GM23338 (cell line): Measurements from ENCODE around the gene RPL3. TPM values are rescaled to one million over a fixed set of nuclear protein-coding genes. Genes with fewer than 3 reads are reported as not detected.

Source experiments
- ATAC-seq: fragments of 200-7000 bp; cut with Tn5 transposase; 3 replicates; pipeline ENCODE4 v1.9.1; 2020
- DNase-seq: peaks from one replicate; pipeline ENCODE4 v3.0.0-alpha.2; 2015; ENCODE audit warnings: low spot score
- H2AFZ ChIP-seq: fragments of 200-600 bp; sonication (generic); 2 replicates; pipeline ENCODE4 v1.8.0; 2016; ENCODE audit warnings: antibody characterized with exemption, mild to moderate bottlenecking, moderate library complexity
- H3F3A ChIP-seq: fragments of 200-600 bp; sonication (generic); replicated peaks from 2 replicates; pipeline ENCODE4 v1.8.0; 2017; ENCODE audit warnings: antibody characterized with exemption, mixed run types, low read depth
- H3K27ac ChIP-seq: fragments of 200-600 bp; sonication (generic); 2 replicates; pipeline ENCODE4 v1.6.1; 2016; ENCODE audit warnings: low read depth
- H3K27me3 ChIP-seq: fragments of 200-600 bp; sonication (generic); 2 replicates; pipeline ENCODE4 v1.8.0; 2016; ENCODE audit warnings: mild to moderate bottlenecking, mixed run types, moderate library complexity; ENCODE audit not compliant: insufficient read depth
- H3K36me3 ChIP-seq: fragments of 200-600 bp; sonication (generic); 2 replicates; pipeline ENCODE4 v1.8.0; 2016; ENCODE audit warnings: mild to moderate bottlenecking; ENCODE audit not compliant: insufficient read depth
- H3K4me1 ChIP-seq: fragments of 200-600 bp; sonication (generic); 2 replicates; pipeline ENCODE4 v1.8.0; 2016; ENCODE audit warnings: mild to moderate bottlenecking, moderate library complexity; ENCODE audit not compliant: insufficient read depth
- H3K4me2 ChIP-seq: fragments of 200-600 bp; sonication (generic); 2 replicates; pipeline ENCODE4 v1.7.1; 2017; ENCODE audit warnings: mixed run types
- H3K4me3 ChIP-seq: fragments of 200-600 bp; sonication (generic); 2 replicates; pipeline ENCODE4 v1.6.1; 2016; ENCODE audit warnings: mixed run types
- H3K79me2 ChIP-seq: fragments of 200-600 bp; sonication (generic); replicated peaks from 2 replicates; pipeline ENCODE4 v1.8.0; 2017; ENCODE audit warnings: mild to moderate bottlenecking; ENCODE audit not compliant: insufficient read depth
- H3K9me2 ChIP-seq: fragments of 200-600 bp; sonication (generic); 2 replicates; pipeline ENCODE4 v1.8.0; 2017; ENCODE audit not compliant: insufficient read depth
- H4K20me1 ChIP-seq: fragments of 200-600 bp; sonication (generic); replicated peaks from 2 replicates; pipeline ENCODE4 v1.8.0; 2017; ENCODE audit warnings: mild to moderate bottlenecking; ENCODE audit not compliant: insufficient read depth
- H3K27ac Mint-ChIP-seq: 2 replicates; pipeline ENCODE4 v1.8.0; 2020; ENCODE audit warnings: inconsistent platforms, mild to moderate bottlenecking, moderate library complexity, mixed read lengths
- H3K27me3 Mint-ChIP-seq: 3 replicates; pipeline ENCODE4 v1.8.0; 2022; ENCODE audit warnings: low read depth, mild to moderate bottlenecking, moderate library complexity, mixed read lengths, inconsistent platforms; ENCODE audit not compliant: insufficient read depth, poor library complexity
- H3K36me3 Mint-ChIP-seq: 3 replicates; pipeline ENCODE4 v1.8.0; 2021; ENCODE audit warnings: low read depth, mild to moderate bottlenecking, inconsistent platforms, moderate library complexity, mixed read lengths
- H3K4me1 Mint-ChIP-seq: 3 replicates; pipeline ENCODE4 v1.8.0; 2020; ENCODE audit warnings: mild to moderate bottlenecking, inconsistent platforms, mixed read lengths
- H3K4me3 Mint-ChIP-seq: 3 replicates; pipeline ENCODE4 v1.8.0; 2021; ENCODE audit warnings: moderate library complexity, mild to moderate bottlenecking, inconsistent platforms, mixed read lengths
- H3K9me3 Mint-ChIP-seq: 3 replicates; pipeline ENCODE4 v1.8.0; 2020; ENCODE audit warnings: moderate library complexity, mild to moderate bottlenecking, inconsistent platforms, mixed read lengths
- CREB1 ChIP-seq: fragments of 250-450 bp; sonication (Bioruptor Pico); IDR thresholded peaks from 2 replicates; pipeline ENCODE4 v1.5.0; 2020; ENCODE audit warnings: low read depth, mild to moderate bottlenecking, moderate library complexity
- CTCF ChIP-seq, 2 experiments: fragments of 200-600 bp in 1 of 2; sonication (generic) in 1 of 2; conservative IDR thresholded peaks; 2 replicates each; pipeline versions ENCODE4 v1.5.1 to v1.6.1; 2016 to 2017; ENCODE audit warnings: antibody characterized with exemption in 2 of 2, low read depth in 2 of 2, mild to moderate bottlenecking in 2 of 2, moderate library complexity in 1 of 2
- ETS1 ChIP-seq: IDR thresholded peaks from 2 replicates; pipeline ENCODE4 v1.6.1; 2016; ENCODE audit warnings: antibody characterized with exemption
- EZH2 ChIP-seq: fragments of 200-600 bp; sonication (generic); IDR thresholded peaks from one replicate; pipeline ENCODE4 v1.8.0; 2017; ENCODE audit warnings: antibody characterized with exemption, mild to moderate bottlenecking, low read depth; ENCODE audit not compliant: unreplicated experiment
- EZH2phosphoT487 ChIP-seq: fragments of 200-600 bp; sonication (generic); IDR thresholded peaks from one replicate; pipeline ENCODE4 v1.8.1; 2018; ENCODE audit warnings: antibody characterized with exemption; ENCODE audit not compliant: unreplicated experiment
- JUNB ChIP-seq: IDR thresholded peaks from one replicate; pipeline ENCODE4 v1.6.1; 2016; ENCODE audit warnings: antibody characterized with exemption; ENCODE audit not compliant: unreplicated experiment
- NANOG ChIP-seq: IDR thresholded peaks from 2 replicates; pipeline ENCODE4 v1.6.1; 2016; ENCODE audit warnings: antibody characterized with exemption, borderline replicate concordance
- POLR2AphosphoS5 ChIP-seq: IDR thresholded peaks from 2 replicates; pipeline ENCODE4 v1.6.1; 2016; ENCODE audit warnings: antibody characterized with exemption, low read depth
- REST ChIP-seq: IDR thresholded peaks from one replicate; pipeline ENCODE4 v1.6.1; 2018; ENCODE audit warnings: antibody characterized with exemption; ENCODE audit not compliant: unreplicated experiment
- STAT1 ChIP-seq: IDR thresholded peaks from one replicate; pipeline ENCODE4 v1.6.1; 2016; ENCODE audit warnings: antibody characterized with exemption; ENCODE audit not compliant: unreplicated experiment
- ZNF114 ChIP-seq: fragments of 250-450 bp; sonication (Bioruptor Pico); IDR thresholded peaks from 2 replicates; pipeline ENCODE4 v1.5.0; 2020; ENCODE audit warnings: mild to moderate bottlenecking, moderate library complexity
- ZNF331 ChIP-seq: fragments of 250-450 bp; sonication (Bioruptor Pico); IDR thresholded peaks from 2 replicates; pipeline ENCODE4 v1.5.0; 2020; ENCODE audit warnings: low read depth, mild to moderate bottlenecking, moderate library complexity
- ZNF462 ChIP-seq: fragments of 250-450 bp; sonication (Bioruptor Pico); IDR thresholded peaks from 2 replicates; pipeline ENCODE4 v1.5.0; 2020; ENCODE audit warnings: mild to moderate bottlenecking, moderate library complexity
- polyA plus RNA-seq: library from polyadenylated mRNA; unstranded; fragments of >200 nt; fragmentation: Nextera tagmentation; extraction: Ambion mirVana; gene quantifications from 2 replicates; pipeline ENCODE4 v1.2.1, GENCODE V29; 2016
- total RNA-seq: library from RNA; depleted of rRNA; stranded (reverse); fragments of >200 nt; shearing (Covaris generic); gene quantifications from 2 replicates; pipeline ENCODE4 v1.2.3, GENCODE V29; 2014

The RPL3 gene
- total and polyA plus RNA-seq, 2 experiments from 2014 or later = 1,983 to 3,244 TPM

GRCh38 chr22:39355080-39355479 lies 35.7 kb upstream of the RPL3 start:
- Histone ChIP-seq H3K27me3 (peaks cover 5% of the 10 kb centered on the region), H3K27ac (no peak overlapping the region), H3K4me2 (no peak overlapping the region), H3K9me2 (no peaks in the 10 kb centered on the region), H3F3A (peaks cover 5% of the 10 kb centered on the region; the same call in 1 of the 2 replicates), H3K4me1 (peaks cover 19% of the 10 kb centered on the region), H3K79me2 (peaks cover 12% of the 10 kb centered on the region), H2AFZ (no peak overlapping the region), H3K4me3 (no peak overlapping the region), H3K36me3 (no peaks in the 10 kb centered on the region), H4K20me1 (no peaks in the 10 kb centered on the region; the same call in 1 of the 2 replicates)
- H3K4me1 Mint-ChIP-seq = peaks cover 29% of the 10 kb centered on the region
- no peak overlapping the region for H3K27ac Mint-ChIP-seq
- H3K9me3 Mint-ChIP-seq = no peaks in the 10 kb centered on the region; the same call in 2 of the 3 replicates
- ATAC-seq (no peak), DNase-seq (no peak)
- no peak for TF ChIP-seq JUNB
- no peak for TF ChIP-seq ETS1
- no peak for TF ChIP-seq NANOG
- TF ChIP-seq EZH2 = no peak
- no peak for TF ChIP-seq CTCF (conservative IDR thresholded peaks at IDR 0.05; ENCODE audit: low read depth in 2 of 2)
- no peak for TF ChIP-seq EZH2phosphoT487
- no peak for TF ChIP-seq REST
- TF ChIP-seq STAT1 = no peak
- TF ChIP-seq CREB1 (CRISPR knock-in tag) = no peak
- TF ChIP-seq ZNF331 (CRISPR knock-in tag) = no peak
- no peak for TF ChIP-seq ZNF462 (CRISPR knock-in tag)
- TF ChIP-seq ZNF114 (CRISPR knock-in tag) = no peak
- no peak for TF ChIP-seq POLR2AphosphoS5
- H3K36me3 Mint-ChIP-seq = peaks cover 13% of the 10 kb centered on the region; the same call in 2 of the 3 replicates
- no peak overlapping the region for H3K4me3 Mint-ChIP-seq
- peaks cover 12% of the 10 kb centered on the region for H3K27me3 Mint-ChIP-seq
